RKO (cell line): ENCODE data around the gene ZNF544.
A peak's percentile ranks its signal among the peaks of the same experiment; 100 is the strongest.
"Not testable (repeated sequence)": the region's sequence is repeated elsewhere in the genome, so short reads cannot be mapped to it uniquely, and the experiment has no call there.

ENCODE experiments used
- DNase-seq: peaks from one replicate; pipeline ENCODE4 v3.0.0-alpha.2; 2016; ENCODE audit warnings: low spot score

ZNF544 gene

DNA sequence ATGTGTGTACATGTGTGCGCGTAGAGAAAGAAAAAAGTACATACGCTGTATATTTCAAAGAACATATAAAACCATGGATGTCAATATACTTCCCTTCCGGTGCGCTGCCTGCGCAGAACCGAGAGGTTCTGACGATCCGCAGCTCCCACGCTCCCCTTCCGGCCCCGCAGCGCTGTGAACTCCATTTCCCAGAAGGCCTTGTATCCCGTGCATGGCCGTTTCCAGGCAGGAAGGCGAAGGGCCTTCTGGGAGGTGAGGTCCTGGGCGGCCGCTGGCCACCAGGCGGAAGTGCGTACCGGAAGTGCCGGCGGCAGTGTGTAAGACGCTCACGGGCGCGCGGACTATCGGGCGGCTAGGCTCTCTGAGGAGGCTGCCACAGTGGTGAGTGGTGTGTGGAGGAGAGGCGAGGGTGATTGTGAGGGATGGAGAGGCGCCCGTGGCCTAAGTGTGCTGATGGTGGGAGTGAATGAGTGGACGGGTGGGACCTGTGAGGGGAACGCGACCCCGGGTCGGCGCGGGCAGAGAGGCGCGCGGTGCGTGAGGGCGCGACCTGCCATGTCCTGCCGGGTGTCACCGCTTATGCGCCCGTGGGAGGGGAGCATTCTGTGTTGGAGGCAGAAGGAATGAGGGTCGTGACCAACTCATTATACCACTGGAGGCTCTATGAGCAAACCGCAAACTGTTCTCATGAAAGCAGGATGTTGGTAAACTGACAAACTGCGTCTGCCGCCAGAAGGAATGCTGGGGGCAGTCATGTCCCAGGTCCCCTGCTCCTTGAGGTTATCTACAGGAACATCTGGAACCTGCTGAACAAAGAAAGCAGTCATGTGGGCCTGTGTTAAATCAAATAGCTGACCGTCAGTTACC is 76.6 kb downstream of the ZNF544 start, which contains the start of gene ERVK3-1:
Gene ERVK3-1 (plus strand): TSS at position 313 of the 867 bp plus-strand sequence. CDS start 6,792 bp downstream, outside the sequence.
- DNase-seq = peak; percentile 98

DNA sequence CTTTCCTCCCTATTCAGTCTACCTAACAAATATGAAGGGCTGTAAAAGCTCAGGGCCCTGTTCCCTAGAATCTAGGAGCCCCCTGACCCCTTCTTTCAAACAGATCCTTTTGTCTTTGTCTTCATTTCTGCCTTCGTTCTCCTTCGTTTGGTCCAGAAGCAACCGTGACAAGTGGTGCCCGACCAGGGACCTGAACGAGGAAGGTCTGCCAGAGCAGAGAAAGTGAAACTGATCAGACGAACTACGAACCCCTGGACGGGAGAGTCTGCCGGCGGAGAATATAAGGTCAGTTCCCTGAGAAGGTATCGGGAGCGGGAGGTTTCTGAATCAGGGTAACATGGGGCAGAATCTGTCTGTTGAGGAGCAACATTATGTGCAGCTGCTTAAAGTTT is 77.2 kb downstream of the ZNF544 start:
- peak; percentile 34 for DNase-seq

DNA sequence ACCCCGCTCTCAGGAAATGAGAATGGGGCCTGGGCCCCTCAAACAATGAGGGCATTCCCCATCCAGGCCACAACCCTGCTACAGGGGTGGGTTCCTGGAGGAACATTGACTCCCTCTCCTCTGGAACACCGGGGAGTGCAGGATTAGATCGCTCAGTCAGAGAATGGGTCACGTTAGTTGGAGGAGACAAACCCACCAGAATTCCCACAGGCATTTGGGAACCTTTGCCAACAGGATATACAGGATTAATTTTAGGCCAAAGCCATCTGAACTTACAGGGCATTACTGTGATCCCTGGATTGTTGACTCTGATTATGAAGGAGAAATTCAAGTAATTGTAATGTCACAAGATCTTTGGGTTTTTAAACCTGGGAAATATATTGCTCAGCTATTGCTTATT is 79.0 kb downstream of the ZNF544 start:
- no peak for DNase-seq

GRCh38 chr19:58310685-58311084 is 82.0 kb downstream of the ZNF544 start:
- not testable (repeated sequence) for DNase-seq

DNA sequence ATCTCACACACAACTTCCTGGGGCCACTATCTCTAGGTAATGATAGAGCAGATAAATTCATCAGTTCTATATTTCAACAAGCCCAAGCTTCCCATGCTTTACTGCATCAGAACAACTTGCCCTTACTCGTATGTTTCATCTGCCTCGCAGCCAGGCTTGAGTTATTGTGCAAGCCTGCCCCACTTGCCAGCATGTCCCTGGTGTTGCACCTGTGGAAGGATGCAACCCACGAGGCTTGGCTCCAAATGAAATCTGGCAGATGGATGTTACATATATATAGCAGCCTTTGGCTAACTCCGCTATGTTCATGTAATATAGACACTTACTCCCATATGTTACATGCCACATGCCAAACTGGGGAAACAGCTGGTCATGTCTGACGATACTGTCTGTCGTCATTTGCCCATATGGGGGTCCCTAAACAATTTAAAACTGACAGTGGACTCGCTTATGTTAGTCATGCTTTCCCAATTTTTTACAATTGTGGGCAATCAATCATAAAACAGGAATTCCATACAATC is 82.7 kb downstream of the ZNF544 start:
- no peak for DNase-seq
